GM12892 (cell line): Measurements from ENCODE around the gene COL5A1.

Experiments used
- DNase-seq: peaks from one replicate; pipeline ENCODE4 v3.0.0; 2011; ENCODE audit not compliant: insufficient read length
- FAIRE-seq: peaks from 2 replicates; lab custom pipeline; 2011; peaks lifted over from hg19 to GRCh38; lab: Jason Lieb, UNC
- POLR2A ChIP-seq: IDR thresholded peaks from 2 replicates; pipeline ENCODE4 v1.6.1; 2011; ENCODE audit warnings: low read depth, low read length, control low read depth
- POLR2AphosphoS5 ChIP-seq: IDR thresholded peaks from 2 replicates; pipeline ENCODE4 v1.6.1; 2011; ENCODE audit warnings: low read depth, low read length, control low read depth
- TAF1 ChIP-seq: IDR thresholded peaks from 2 replicates; pipeline ENCODE4 v1.6.1; 2011; ENCODE audit warnings: low read depth, mild to moderate bottlenecking, control low read depth, low read length, borderline replicate concordance

Gene COL5A1

DNA sequence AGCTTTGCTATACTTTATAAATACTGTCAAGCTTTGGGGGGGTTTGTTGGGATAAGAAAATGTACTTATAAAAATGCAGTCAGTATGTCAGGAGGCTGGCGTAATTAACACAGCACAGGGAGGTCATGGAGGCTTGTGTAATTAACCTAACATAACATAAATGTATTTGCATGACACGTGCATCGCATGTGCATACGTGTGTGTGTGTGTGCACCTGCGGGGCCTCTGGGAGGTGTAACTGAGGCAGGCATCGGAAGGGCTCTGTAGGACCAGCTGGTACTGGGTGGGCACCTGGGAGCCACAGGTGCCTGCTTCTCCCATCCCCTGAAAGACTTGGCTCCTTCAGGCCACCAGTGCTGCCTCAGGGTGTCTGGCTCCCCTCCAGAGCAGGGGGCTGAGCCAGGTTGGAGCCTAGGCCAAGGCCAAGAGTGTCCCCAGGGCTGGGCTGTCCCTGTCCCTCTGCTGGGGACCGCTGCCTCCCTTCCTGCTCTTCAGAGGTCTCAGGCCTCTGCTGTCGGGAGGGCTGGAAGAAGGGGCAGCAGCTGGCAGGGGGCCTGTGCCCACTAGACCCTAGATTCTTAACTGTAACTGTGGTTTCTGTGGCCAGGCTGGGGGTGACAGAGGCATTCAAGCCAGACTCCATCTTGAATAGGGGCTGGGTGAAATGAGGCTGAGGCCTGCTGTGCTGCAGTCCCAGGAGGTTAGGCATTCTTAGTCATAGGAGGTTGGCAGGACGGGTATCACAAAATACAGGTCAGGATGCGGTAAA is 248.0 kb downstream of the COL5A1 start:
- TF ChIP-seq TAF1 (no peak), POLR2AphosphoS5 (no peak), POLR2A (no peak)
- DNase-seq: no peak

DNA sequence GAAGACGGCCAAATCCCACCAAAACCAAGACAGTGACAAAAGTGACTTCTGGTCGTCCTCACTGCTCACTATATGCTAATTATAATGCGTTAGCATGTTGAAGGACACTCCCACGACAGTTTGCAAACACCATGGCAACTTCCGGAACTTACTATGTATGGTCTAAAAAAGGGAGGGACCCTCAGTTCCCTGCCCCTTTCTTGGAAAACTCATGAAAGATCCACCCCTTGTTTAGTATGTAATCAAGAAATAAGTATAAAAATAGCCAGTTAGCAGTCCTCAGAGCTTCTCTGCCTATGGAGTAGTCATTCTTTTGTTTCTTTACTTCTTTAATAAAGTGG is 248.5 kb downstream of the COL5A1 start:
- DNase-seq (no peak), FAIRE-seq (no peak)
- TF ChIP-seq POLR2AphosphoS5: no peak
- no peak for TF ChIP-seq TAF1
- no peak for TF ChIP-seq POLR2A

More for the DNA sequence above, 248.0 kb downstream of the COL5A1 start:
- no peak for FAIRE-seq

DNA sequence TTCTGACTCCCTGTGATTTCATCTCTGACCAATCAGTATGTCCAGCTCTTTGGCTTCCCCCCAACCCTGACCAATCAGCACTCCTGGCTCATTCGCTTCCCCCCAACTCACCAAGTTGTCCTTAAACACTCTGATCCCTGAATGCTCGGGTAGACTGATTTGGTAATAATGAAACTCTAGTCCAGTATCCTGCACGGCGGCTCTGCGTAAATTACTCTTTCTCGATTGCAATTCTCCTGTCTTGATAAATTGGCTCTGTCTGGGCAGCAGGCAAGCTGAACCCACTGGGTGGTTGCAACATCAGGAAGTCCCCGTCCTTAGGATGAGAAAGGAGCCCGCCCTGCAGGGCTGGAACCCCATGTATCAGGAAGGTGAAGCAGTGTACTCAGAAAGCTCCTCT is 249.4 kb downstream of the COL5A1 start:
- FAIRE-seq (no peak), DNase-seq (no peak)
- TF ChIP-seq POLR2AphosphoS5 (no peak), POLR2A (no peak), TAF1 (no peak)

DNA sequence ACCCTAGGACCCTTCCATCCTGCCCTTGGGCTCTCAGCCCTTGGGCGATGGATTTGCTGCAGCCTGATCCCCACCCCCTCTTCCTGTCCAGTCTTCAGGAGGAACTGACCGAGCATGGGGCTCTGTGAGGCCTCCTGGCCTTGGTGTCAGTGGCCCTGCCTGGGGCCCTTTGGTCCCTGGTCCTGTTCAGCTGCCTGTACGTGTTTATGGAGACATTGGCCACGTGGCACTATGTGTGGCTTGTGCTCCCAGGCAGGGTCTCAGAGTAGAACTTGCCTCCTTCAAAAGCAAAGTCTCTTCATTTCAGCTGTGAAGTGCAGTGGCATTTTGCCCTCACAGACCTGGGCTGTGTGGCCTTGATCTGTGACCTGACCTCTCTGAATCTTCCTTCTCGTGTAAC is 250.1 kb downstream of the COL5A1 start:
- no peak for DNase-seq
- no peak for FAIRE-seq
- TF ChIP-seq POLR2AphosphoS5 (no peak), POLR2A (no peak), TAF1 (no peak)

DNA sequence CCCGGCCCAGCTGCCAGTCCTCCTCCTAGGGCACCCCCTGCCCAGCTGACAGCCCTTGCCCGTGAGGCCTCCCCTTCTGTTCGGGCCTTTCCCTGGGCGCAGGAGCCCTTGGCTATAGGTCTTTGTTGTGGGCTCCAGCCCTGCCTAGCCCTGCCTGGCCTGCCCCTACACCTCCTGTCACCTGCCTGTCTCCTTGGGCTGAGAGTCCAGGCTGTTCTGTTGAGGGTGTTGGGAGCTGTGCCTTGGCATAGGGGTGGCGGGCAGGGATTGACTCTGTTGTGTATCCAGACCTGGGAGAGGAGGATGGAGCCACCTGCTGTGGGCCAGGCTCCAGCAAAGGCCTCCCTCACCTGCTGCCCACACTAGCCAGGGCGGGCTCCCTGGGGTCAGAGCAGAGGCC is 250.6 kb downstream of the COL5A1 start:
- no peak for FAIRE-seq
- no peak for DNase-seq

DNA sequence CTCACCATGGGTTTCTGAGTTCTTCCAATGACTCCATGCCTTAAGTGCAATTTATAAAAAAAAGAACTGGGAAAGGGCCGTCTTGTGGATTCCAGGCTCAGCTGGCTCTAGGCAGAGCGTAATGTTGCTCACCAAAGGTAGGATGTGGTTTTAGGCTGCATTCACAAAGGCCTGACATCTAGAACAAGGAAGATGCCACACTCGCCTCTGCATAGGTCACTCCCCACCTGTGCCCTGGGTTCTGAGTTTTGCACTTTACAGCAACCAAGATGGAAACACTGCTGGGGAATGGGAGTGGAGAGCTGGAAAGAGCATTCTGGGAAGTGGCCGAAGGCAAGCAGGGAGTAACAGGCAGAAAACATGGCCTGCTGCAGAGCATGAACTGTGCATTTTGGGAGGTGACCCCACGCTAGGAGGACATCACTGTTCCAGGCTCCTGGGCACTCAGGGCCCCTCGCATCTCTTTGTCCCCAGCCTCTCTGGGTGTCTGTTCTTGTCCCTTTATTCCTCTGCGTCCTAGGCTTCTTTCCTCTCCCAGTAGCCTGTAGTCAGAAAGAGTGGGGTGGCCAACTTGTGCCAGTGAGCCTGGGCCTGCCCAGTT is 251.3 kb downstream of the COL5A1 start:
- FAIRE-seq: no peak
- TF ChIP-seq POLR2AphosphoS5: no peak
- no peak for TF ChIP-seq TAF1
- TF ChIP-seq POLR2A: no peak
- no peak for DNase-seq

More for the DNA sequence above, 250.6 kb downstream of the COL5A1 start:
- TF ChIP-seq POLR2AphosphoS5 (no peak), TAF1 (no peak), POLR2A (no peak)
